NCI-H2196 treated with DMSO at 0.1 percent for 48 hours (cell line): Measurements from ENCODE around the gene PRR14L.

Experiments
- DNase-seq: peaks from one replicate; lab custom pipeline; 2025; ENCODE audit not compliant: unreplicated experiment; lab: John Stamatoyannopoulos, UW

PRR14L gene

DNA sequence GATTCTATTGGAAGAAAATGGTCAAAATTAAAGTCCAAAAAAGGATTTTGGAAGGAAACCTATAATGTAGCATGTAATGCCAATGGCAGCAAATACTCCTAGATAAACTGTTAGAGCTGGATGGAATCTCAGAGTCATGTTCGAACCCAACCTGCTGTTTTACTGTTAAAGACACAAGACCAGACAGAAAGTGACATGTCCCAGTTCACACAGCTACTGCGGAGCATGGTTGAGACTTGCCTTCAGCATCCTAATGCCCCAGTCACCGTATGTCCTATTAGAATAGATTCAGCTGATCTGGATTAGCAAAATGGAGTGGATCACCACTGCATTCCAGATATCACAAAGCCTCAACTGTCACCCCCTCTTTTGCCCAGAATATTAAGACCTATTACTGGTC, 102.9 kb downstream of the PRR14L start:
- no peak for DNase-seq

DNA sequence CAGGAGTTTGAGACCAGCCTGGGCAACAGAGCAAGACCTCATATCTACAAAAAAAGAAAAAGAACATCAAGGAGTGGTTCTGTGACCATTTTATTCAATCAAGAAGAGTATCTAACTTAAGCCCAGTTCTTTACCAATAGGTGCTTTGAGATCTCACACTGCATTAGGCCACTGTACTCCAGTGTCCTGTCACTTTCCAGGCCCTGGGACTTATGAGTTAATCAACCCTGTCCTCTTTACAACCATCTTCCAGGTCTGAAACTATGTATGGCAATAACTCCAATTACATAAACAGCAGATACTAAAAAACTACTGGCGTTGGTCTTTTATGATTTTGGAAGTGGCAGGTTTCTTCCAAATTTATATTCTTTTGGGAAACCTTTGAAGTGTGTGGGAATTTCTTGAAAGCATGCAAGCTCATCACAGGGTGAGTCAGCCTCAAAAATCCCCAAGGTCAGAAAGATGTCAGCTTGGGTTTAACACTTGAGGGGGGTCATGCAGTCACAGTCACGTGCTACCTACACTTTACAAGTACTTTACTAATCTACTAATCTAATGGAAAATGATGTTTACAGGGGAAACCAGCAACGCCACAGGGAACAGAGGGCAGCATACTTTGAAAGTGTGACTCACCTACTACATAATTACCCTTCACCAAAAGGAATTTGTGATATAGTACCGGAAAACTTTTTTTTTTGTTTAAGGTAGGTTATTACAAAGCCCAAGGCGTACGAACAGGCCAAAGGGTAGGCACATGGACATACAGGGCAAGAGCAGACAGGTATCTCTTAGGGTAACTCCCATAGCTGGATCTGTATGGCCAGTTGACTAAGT, 103.5 kb downstream of the PRR14L start:
- no peak for DNase-seq

DNA sequence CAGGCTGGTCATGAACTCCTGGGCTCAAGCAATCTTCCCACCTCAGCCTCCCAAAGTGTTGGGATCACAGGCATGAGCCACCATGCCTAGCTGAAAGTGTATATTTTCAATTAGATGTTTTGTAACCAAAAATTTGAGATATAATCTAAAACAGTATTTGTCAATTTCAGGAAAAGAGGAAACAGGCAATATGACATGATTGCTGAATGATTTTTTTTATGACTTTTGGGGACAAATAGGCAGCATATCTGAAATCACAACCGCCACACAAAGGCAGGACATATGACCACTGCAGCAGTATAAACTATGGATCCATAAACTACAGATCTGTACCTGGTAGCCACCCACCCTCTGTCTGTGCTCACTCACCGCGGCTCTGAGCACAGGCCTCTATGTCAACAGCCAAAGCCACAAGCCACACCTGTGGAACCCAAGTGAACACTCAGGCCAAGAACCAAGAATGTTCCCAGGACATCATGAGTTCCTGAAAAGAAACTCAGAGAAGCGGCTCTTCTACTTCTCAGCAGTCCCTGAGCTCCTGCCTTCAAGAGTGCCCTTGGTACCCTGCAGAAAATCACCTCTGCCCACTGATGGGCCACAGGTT, 110.4 kb downstream of the PRR14L start:
- DNase-seq = no peak

- no peak for DNase-seq
Observed at GRCh38 chr22:31637891-31638618, 111.9 kb downstream of the PRR14L start.

GRCh38 chr22:31637447-31637890, 112.5 kb downstream of the PRR14L start:
- DNase-seq = no peak

DNA sequence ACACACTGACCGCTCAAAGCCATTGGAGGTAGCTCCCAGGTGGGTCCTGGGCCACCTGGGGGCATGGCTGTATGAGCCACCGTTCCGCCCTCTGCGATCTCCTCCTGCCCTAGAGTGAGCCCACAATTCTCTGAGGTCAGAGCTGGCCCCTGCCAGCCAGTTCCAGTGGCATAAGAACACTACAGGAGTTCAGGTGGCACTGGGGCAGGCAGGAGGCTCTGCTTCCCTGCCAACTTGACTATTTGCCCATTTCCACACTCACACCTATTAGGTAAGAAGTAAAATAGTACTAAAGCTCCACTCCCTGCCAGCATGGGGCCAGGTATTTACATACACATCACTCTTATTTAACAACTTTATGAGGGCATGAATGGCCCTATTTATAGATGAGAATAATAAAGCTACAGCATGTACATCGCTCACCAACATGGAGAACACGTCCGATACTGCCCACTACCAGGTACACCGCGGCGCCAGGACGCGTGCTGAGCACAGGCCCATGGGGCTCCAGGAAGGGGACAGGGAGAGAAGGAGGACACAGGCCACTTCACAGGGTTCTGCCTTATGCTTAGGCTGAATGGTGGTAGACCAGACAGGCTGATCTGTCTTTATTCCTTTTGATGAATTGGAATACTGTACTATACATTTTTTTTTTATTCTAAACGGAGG, 114.2 kb downstream of the PRR14L start:
- DNase-seq = no peak

- no peak for DNase-seq
Observed at GRCh38 chr22:31631436-31631835, 118.5 kb downstream of the PRR14L start.
